ENCODE results near the gene ARID1B. TPM values are rescaled to one million over a fixed set of nuclear protein-coding genes. Genes with fewer than 3 reads are reported as not detected.
A peak's percentile ranks its signal among the peaks of the same experiment; 100 is the strongest.

Gene ARID1B
- total and polyA plus RNA-seq, 9 of the 15 experiments (the other 6 are each of a cell fraction or from before 2014, with no cell fraction given): 12.5 to 50.5 (median 25.8) TPM

DNA sequence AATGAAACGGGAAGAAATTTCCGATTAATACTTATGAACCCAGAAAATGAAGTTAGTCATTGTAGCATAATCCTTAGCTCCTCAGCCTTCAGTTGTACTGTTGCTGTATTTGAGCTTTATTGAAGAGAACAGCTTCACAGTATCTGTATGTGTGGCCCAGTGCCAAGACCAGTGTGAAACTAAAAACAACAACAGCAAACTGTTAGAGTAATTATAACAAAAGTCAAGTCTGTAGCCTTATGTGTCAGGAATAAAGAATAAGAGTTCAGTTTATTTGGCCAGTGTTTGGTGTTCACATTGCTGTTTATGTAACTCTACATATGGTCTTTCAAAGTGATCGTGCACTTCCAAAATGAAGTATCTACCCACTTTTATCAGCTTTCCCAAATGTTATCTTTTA is 70.9 kb downstream of the ARID1B start:
- FAIRE-seq: no peak
- no TSS peak for BruUV-seq (replicated peaks)
- peak overlapping the region; percentile 27; the same call in 1 of the 2 replicates for H3K4me2 ChIP-seq (ENCODE audit: insufficient read depth, low read length)
- peak overlapping the region; percentile 15; the same call in 1 of the 3 replicates for H3K27ac ChIP-seq (ENCODE audit: extremely low read depth, low read depth, low read length)
- no peaks in the 10 kb centered on the region for H3K9me1 ChIP-seq (ENCODE audit: control insufficient read depth, insufficient read depth, low read length)
- H3K79me2 ChIP-seq (ENCODE audit: control insufficient read depth, insufficient read depth, low read length): peaks cover 97% of the 10 kb centered on the region
- CTCF ChIA-PET (ENCODE audit: low intra/inter-chr PET ratio): no interaction called here
- in situ Hi-C loops (cut with MboI): no loop called here
- DNase-seq (ENCODE audit: extremely low read depth in 1 of 4, low spot score in 3 of 4): no peak
- H3K9ac ChIP-seq (ENCODE audit: insufficient read depth in 1 of 2, low read depth in 2 of 2, low read length in 2 of 2): no peak overlapping the region
- H3K4me1 ChIP-seq (replicated peaks in 1 of 2; ENCODE audit: control insufficient read depth in 2 of 2, insufficient read depth in 2 of 2, low read length in 2 of 2): peaks cover 7 to 29% of the 10 kb centered on the region in 2 experiments; a peak in 4 of 5 replicates
- 0 out of 2 replicates have a peak, but pooled peaks cover 5% of the 10 kb centered on the region for H4K20me1 ChIP-seq (replicated peaks; ENCODE audit: control insufficient read depth, insufficient read depth, low read length)
- intact Hi-C loops (cut with micrococcal nuclease): no loop called here
- ATAC-seq: peak; percentile 15; the same call in 1 of the 3 replicates
- POLR2A ChIA-PET: interaction anchor here (0.5 to 0.8 kb wide), 3 partner anchors 13 to 1485 kb away, joined by 3 read pairs; no protein-coding TSS in a partner anchor
- TF ChIP-seq, protein P1, sequence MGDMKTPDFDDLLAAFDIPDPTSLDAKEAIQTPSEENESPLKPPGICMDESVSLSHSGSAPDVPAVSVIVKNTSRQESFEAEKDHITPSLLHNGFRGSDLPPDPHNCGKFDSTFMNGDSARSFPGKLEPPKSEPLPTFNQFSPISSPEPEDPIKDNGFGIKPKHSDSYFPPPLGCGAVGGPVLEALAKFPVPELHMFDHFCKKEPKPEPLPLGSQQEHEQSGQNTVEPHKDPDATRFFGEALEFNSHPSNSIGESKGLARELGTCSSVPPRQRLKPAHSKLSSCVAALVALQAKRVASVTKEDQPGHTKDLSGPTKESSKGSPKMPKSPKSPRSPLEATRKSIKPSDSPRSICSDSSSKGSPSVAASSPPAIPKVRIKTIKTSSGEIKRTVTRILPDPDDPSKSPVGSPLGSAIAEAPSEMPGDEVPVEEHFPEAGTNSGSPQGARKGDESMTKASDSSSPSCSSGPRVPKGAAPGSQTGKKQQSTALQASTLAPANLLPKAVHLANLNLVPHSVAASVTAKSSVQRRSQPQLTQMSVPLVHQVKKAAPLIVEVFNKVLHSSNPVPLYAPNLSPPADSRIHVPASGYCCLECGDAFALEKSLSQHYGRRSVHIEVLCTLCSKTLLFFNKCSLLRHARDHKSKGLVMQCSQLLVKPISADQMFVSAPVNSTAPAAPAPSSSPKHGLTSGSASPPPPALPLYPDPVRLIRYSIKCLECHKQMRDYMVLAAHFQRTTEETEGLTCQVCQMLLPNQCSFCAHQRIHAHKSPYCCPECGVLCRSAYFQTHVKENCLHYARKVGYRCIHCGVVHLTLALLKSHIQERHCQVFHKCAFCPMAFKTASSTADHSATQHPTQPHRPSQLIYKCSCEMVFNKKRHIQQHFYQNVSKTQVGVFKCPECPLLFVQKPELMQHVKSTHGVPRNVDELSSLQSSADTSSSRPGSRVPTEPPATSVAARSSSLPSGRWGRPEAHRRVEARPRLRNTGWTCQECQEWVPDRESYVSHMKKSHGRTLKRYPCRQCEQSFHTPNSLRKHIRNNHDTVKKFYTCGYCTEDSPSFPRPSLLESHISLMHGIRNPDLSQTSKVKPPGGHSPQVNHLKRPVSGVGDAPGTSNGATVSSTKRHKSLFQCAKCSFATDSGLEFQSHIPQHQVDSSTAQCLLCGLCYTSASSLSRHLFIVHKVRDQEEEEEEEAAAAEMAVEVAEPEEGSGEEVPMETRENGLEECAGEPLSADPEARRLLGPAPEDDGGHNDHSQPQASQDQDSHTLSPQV (IDR thresholded peaks at IDR 0.05): 0 out of 2 replicates have a peak, but pooled peaks have one; percentile 16
- no peak for TF ChIP-seq CBX5 (IDR thresholded peaks at IDR 0.05; ENCODE audit: borderline replicate concordance, low read depth)
- TF ChIP-seq, protein P2, sequence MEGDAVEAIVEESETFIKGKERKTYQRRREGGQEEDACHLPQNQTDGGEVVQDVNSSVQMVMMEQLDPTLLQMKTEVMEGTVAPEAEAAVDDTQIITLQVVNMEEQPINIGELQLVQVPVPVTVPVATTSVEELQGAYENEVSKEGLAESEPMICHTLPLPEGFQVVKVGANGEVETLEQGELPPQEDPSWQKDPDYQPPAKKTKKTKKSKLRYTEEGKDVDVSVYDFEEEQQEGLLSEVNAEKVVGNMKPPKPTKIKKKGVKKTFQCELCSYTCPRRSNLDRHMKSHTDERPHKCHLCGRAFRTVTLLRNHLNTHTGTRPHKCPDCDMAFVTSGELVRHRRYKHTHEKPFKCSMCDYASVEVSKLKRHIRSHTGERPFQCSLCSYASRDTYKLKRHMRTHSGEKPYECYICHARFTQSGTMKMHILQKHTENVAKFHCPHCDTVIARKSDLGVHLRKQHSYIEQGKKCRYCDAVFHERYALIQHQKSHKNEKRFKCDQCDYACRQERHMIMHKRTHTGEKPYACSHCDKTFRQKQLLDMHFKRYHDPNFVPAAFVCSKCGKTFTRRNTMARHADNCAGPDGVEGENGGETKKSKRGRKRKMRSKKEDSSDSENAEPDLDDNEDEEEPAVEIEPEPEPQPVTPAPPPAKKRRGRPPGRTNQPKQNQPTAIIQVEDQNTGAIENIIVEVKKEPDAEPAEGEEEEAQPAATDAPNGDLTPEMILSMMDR (IDR thresholded peaks at IDR 0.05 in 2 of 3, conservative IDR thresholded peaks at IDR 0.05 in 1 of 3; ENCODE audit: insufficient read depth in 2 of 3, low read depth in 1 of 3, low read length in 3 of 3): no peak
- peak; percentile 74 for TF ChIP-seq NFIC (IDR thresholded peaks at IDR 0.05)
- H3K36me3 ChIP-seq (ENCODE audit: control insufficient read depth, insufficient read depth, low read length): no peaks in the 10 kb centered on the region
- H2AFZ ChIP-seq (ENCODE audit: low read depth, low read length): no peak overlapping the region
- WGBS (ENCODE audit: insufficient coverage, low coverage, missing lambda C conversion rate): 33% methylated on average over 3 of the region's 3 CpGs
- H3K27me3 ChIP-seq (ENCODE audit: control insufficient read depth in 2 of 2, insufficient read depth in 2 of 2, low read length in 2 of 2): no peaks in the 10 kb centered on the region
- H3K4me3 ChIP-seq: no peak overlapping the region
- no peaks in the 10 kb centered on the region for H3K9me3 ChIP-seq (replicated peaks; ENCODE audit: control insufficient read depth, insufficient read depth, low read depth, low read length)
